HUES64 (cell line): ENCODE results near the gene HOXC5.

Experiments used
- H3K27ac ChIP-seq: 2 replicates; pipeline ENCODE4 v1.7.0; 2013; ENCODE audit warnings: low read depth, low read length, inconsistent platforms
- H3K27me3 ChIP-seq: 2 replicates; pipeline ENCODE4 v1.6.1; 2013; ENCODE audit warnings: mild to moderate bottlenecking, low read length; ENCODE audit not compliant: insufficient read depth
- H3K36me3 ChIP-seq: 2 replicates; pipeline ENCODE4 v1.6.1; 2013; ENCODE audit warnings: mild to moderate bottlenecking, low read length; ENCODE audit not compliant: insufficient read depth
- H3K4me1 ChIP-seq: 2 replicates; pipeline ENCODE4 v1.6.1; 2013; ENCODE audit warnings: mild to moderate bottlenecking, low read length, moderate library complexity; ENCODE audit not compliant: insufficient read depth
- H3K4me3 ChIP-seq: 2 replicates; pipeline ENCODE4 v1.5.1; 2013; ENCODE audit warnings: mild to moderate bottlenecking, low read length, moderate library complexity
- H3K9ac ChIP-seq: 2 replicates; pipeline ENCODE4 v1.6.1; 2013; ENCODE audit warnings: mild to moderate bottlenecking, low read depth, low read length
- H3K9me3 ChIP-seq: 2 replicates; pipeline ENCODE4 v1.6.1; 2013; ENCODE audit warnings: low read depth, low read length; ENCODE audit not compliant: insufficient read depth
- WGBS: fragments of 150-250, 120-280 bp; methylation state at CpG from one replicate; pipeline ENCODE4 v1.1.7; 2013; ENCODE audit warnings: missing lambda C conversion rate; 5-methylcytosine and 5-hydroxymethylcytosine counted together

The HOXC5 gene

GRCh38 chr12:54031480-54031879 lies 1.4 kb upstream of the HOXC5 start:
- WGBS, result 12% methylated on average over 15 of the region's 16 CpGs
- H3K4me3 ChIP-seq, result no peak overlapping the region
- no peaks in the 10 kb centered on the region for H3K4me1 ChIP-seq
- H3K9ac ChIP-seq, result no peak overlapping the region
- no peak overlapping the region for H3K27ac ChIP-seq
- no peaks in the 10 kb centered on the region for H3K9me3 ChIP-seq
- peaks cover 100% of the 10 kb centered on the region for H3K27me3 ChIP-seq
- no peaks in the 10 kb centered on the region for H3K36me3 ChIP-seq

- Histone ChIP-seq H3K36me3 (no peaks in the 10 kb centered on the region), H3K4me1 (no peaks in the 10 kb centered on the region), H3K4me3 (no peak overlapping the region), H3K27me3 (peaks cover 100% of the 10 kb centered on the region), H3K9me3 (no peaks in the 10 kb centered on the region), H3K27ac (no peak overlapping the region), H3K9ac (no peak overlapping the region)
- WGBS, result 26% methylated on average over 6 of the region's 6 CpGs
These were observed 697 bp upstream of the HOXC5 start for GRCh38 chr12:54032086-54032619.

GRCh38 chr12:54033106-54033979 lies 493 bp downstream of the HOXC5 start:
- WGBS, result 4% methylated on average over 61 of the region's 61 CpGs
- H3K27ac ChIP-seq, result no peak overlapping the region
- H3K9me3 ChIP-seq, result no peaks in the 10 kb centered on the region
- no peaks in the 10 kb centered on the region for H3K4me1 ChIP-seq
- H3K36me3 ChIP-seq, result no peaks in the 10 kb centered on the region
- peaks cover 100% of the 10 kb centered on the region for H3K27me3 ChIP-seq
- H3K9ac ChIP-seq, result no peak overlapping the region
- no peak overlapping the region for H3K4me3 ChIP-seq

GRCh38 chr12:54033980-54034784 lies 1.3 kb downstream of the HOXC5 start:
- H3K36me3 ChIP-seq, result no peaks in the 10 kb centered on the region
- no peak overlapping the region for H3K27ac ChIP-seq
- no peak overlapping the region for H3K4me3 ChIP-seq
- WGBS, result 3% methylated on average over 56 of the region's 57 CpGs
- no peak overlapping the region for H3K9ac ChIP-seq
- peaks cover 100% of the 10 kb centered on the region for H3K27me3 ChIP-seq
- H3K4me1 ChIP-seq, result no peaks in the 10 kb centered on the region
- no peaks in the 10 kb centered on the region for H3K9me3 ChIP-seq

- Histone ChIP-seq H3K4me1 (no peaks in the 10 kb centered on the region), H3K9ac (no peak overlapping the region), H3K36me3 (no peaks in the 10 kb centered on the region), H3K27ac (no peak overlapping the region), H3K27me3 (peaks cover 100% of the 10 kb centered on the region), H3K4me3 (no peak overlapping the region), H3K9me3 (no peaks in the 10 kb centered on the region)
- WGBS, result 16% methylated on average over 22 of the region's 22 CpGs
These were observed 2.0 kb downstream of the HOXC5 start for GRCh38 chr12:54034785-54035310.

- Histone ChIP-seq H3K4me3 (no peak overlapping the region), H3K27ac (no peak overlapping the region), H3K27me3 (peaks cover 100% of the 10 kb centered on the region), H3K4me1 (no peaks in the 10 kb centered on the region), H3K9ac (no peak overlapping the region), H3K9me3 (no peaks in the 10 kb centered on the region), H3K36me3 (no peaks in the 10 kb centered on the region)
- 35% methylated on average over 6 of the region's 6 CpGs for WGBS
These were observed 2.9 kb downstream of the HOXC5 start for GRCh38 chr12:54035568-54036264.

- H3K9me3 ChIP-seq, result no peaks in the 10 kb centered on the region
- H3K4me1 ChIP-seq, result no peaks in the 10 kb centered on the region
- no peak overlapping the region for H3K9ac ChIP-seq
- H3K27ac ChIP-seq, result no peak overlapping the region
- no peak overlapping the region for H3K4me3 ChIP-seq
- H3K27me3 ChIP-seq, result peaks cover 100% of the 10 kb centered on the region
- H3K36me3 ChIP-seq, result no peaks in the 10 kb centered on the region
- 45% methylated on average over 14 of the region's 14 CpGs for WGBS
These were observed 3.9 kb downstream of the HOXC5 start for GRCh38 chr12:54036620-54037359.

- Histone ChIP-seq H3K9me3 (no peaks in the 10 kb centered on the region), H3K4me1 (no peaks in the 10 kb centered on the region), H3K9ac (no peak overlapping the region), H3K27ac (no peak overlapping the region), H3K4me3 (no peak overlapping the region), H3K27me3 (peaks cover 100% of the 10 kb centered on the region), H3K36me3 (no peaks in the 10 kb centered on the region)
- 26% methylated on average over 10 of the region's 14 CpGs for WGBS
These were observed 4.8 kb downstream of the HOXC5 start for GRCh38 chr12:54037360-54038283.

GRCh38 chr12:54038284-54038870 lies 5.5 kb downstream of the HOXC5 start:
- no peak overlapping the region for H3K4me3 ChIP-seq

More at GRCh38 chr12:54038284-54038870, 5.5 kb downstream of the HOXC5 start:
- WGBS, result 50% methylated on average over 5 of the region's 5 CpGs
- H3K36me3 ChIP-seq, result no peaks in the 10 kb centered on the region
- no peak overlapping the region for H3K27ac ChIP-seq
- peaks cover 100% of the 10 kb centered on the region for H3K27me3 ChIP-seq
- no peaks in the 10 kb centered on the region for H3K4me1 ChIP-seq
- no peak overlapping the region for H3K9ac ChIP-seq
- H3K9me3 ChIP-seq, result no peaks in the 10 kb centered on the region
